Activated CD4-positive, CD25-positive, alpha-beta regulatory T cell treated with anti-CD3 and anti-CD28 coated beads, Interleukin-2, amount 50 U/mL, for 24 hours (primary cell): Measurements from ENCODE around the gene CDC42EP3.
A peak's percentile ranks its signal among the peaks of the same experiment; 100 is the strongest.

ENCODE experiments used
- ATAC-seq, 2 donors: fragments of 150-1000 bp; cut with Tn5 transposase; one replicate each; pipeline ENCODE4 v1.10.0; 2021; ENCODE audit warnings: mild to moderate bottlenecking in 1 of 2, moderate library complexity in 1 of 2

Gene CDC42EP3

DNA sequence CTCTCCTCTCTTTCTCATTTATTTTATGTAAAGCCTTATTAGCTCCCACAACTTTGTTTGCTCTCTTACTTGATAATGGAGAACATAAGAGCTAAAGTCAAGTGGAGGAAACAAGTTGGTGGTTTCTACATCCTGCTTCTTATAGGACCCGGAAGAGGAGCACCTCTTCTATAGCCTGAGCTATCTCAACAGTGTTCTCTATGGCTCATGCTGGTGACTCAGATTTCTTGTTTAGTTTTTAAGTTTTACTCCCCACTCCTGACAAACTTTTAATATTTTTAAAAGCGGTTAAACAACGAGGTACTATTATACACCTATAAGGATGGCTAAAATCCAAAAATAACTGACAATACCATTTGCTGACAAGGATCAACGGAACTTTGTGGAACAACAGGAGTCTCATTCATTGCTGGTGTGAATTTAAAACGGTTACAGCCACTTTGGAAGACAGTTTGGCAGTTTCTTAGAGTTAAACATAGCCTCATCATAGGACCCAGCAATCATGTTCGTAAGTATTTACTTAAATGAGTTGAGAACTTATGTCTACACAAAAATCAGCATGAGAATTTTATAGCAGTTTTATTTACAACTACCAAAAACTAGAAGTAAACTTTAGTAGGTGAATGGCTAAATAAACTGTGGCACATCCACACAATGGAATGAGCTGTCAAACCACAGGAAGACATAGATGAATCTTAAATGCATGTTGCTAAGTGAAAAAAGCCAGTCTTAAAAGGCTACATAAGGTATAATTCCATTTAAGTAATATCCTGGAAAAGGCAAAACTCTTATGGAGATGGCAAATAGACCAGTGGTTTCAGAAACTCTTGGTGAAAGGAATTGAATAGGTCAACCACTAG, 12.7 kb upstream of the CDC42EP3 start:
- ATAC-seq, result peak; percentile 92 to 95

DNA sequence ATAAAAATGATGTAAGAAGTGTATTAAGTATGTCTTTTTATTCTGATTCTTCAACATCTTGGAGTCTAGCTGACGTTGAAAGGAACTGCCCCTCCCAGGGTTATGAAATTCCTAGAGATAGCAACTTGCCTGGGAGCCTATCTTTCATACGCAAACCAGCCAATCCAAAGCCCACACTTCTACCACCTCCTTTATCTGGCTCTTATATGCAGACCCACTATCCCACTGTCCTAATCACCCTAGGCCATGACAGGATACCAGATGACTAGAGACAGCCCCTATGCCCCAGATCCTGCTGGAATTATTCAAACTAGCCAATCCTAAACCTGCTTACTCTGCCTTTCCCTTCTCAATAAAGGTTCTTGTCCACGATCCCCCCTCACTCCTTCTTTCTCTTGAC, 11.8 kb upstream of the CDC42EP3 start:
- no peak for ATAC-seq

- no peak for ATAC-seq
Observed at GRCh38 chr2:37682473-37682872, 11.0 kb upstream of the CDC42EP3 start.

DNA sequence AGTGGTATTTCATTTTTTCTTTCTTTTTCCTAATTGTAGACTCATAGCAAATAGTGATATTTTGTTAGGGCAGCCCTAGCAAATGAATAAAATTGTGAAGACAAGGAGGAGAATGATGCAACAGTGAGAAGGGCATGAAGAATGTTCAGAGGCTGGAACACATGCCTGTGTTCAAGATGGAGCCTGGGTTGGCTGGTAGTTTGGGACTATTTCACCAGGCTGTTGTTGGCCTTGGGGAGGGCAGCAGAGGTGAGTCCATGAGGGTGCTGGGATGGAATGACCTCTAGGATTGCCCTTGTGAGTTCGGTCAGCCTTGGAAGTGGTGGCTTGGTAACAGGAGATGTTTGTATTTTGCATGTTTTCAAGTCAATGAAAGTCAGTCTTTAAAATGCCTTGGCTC, 10.1 kb upstream of the CDC42EP3 start:
- ATAC-seq, result no peak

DNA sequence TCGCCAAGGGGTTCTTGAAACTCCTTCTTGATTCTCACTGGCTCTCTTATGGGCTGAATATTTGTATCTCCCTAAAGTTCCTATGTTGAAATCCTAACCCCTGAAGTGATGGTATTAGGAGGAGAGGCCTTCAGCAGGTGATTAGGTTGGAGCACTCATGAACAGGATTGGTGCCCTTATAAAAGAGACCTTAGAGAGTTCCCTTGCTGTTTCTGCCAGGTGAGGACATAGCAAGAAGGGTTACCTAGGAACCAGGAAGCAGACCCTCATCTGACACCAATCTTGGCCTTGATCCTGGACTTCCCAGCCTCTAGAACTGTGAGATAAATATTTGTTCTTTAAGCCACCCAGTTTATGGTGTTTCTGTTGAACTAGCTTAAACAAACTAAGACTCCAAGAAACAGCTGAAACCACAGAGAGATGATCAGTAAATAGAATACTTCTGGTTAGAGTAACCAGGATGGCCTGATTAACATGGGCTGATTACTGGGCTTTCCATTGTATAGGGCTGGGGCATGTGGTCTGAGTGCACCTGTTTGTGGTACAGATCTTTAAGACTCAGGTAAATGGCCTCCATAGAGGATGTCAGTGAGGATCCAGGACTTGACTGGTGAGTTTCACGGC, 7.7 kb upstream of the CDC42EP3 start:
- ATAC-seq, result no peak

DNA sequence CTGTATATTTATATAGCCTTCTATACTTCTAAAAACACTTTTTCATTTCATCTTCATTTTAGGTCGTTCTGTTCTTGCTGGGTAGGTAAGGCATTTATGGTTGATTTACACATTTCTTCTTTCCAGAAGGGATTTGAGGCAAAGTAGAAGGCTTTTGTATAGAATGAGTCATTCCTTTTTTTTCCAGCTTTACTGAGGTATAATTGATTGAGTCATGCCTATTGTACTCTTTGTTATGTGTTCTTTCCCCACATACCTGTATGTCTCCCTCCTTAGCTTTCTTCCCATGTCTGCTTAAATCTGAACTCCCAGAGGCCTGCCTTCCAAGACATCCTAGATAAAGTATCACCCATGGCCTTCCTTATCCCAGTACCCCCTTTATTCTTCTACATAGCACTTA, 4.8 kb upstream of the CDC42EP3 start:
- ATAC-seq, result no peak

- no peak for ATAC-seq
Observed at GRCh38 chr2:37674946-37675345, 3.5 kb upstream of the CDC42EP3 start.

DNA sequence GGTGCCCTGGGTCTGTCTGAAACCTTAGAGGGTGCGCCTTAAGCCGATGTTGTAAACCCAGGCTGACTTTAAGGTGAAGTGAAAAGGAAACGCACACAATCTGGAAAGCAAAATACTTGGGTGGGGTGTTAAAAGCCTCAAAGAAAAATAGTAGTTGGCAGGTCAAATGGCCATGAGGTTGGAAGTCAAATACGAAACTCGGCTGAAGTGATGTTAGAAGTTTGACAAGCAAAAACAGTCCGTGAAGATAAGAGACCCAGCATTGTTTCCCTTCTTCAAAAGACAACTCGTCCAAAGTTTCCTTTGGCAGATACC, 1.4 kb upstream of the CDC42EP3 start:
- no peak for ATAC-seq

GRCh38 chr2:37672104-37672869, 845 bp upstream of the CDC42EP3 start:
- peak; percentile 34 to 42 for ATAC-seq

GRCh38 chr2:37671816-37672103, 318 bp upstream of the CDC42EP3 start:
- ATAC-seq, result peak in 1 of 2 donors; percentile 5

DNA sequence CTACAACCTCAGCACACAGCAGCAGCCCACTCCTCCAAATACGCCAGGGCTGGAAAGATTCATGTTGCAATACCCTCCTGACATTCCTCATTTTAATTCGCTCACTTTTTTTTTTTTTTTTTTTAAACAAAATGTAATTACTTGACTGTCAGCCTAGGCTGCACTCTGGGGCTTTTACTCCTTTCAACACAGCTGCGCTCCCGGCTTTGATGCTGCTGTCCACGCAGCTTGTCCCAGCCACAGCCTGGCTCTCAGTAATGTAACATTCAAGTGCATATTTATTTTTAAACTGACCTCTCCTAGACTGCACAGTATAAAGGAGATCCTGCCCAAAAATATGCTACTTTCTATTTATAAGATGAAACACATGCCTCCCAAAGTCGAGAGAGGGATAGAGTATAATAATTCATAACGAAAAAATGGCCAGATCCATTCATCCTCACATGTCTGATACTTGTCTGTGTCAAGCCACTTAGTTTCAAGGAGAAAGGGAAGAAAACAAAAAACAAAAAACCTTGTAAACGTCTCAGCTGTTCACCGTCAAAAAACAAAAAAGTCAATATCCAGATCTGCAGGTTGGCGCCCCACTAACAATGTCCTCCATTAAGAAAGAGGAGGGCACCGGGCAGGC, 949 bp downstream of the CDC42EP3 start:
- ATAC-seq, result no peak

DNA sequence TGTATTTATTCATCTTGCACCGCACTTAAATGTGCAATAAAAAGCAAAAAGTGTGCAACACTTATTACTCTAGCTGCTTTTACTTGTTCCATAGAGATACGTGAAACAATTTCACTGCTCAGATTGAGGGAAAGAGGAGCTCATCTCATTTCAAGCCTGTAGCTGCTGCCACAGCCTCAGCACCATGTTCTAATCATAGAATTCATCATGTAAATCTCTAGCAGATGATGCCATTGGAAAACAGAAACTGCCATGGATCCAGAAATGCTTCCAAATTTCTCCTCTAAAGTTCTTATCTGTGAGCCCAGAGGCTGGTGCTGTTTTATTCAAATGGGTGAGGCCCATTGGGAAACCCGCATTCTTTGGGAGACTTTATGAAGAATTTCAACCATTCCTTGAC, 2.0 kb downstream of the CDC42EP3 start:
- ATAC-seq, result no peak

GRCh38 chr2:37667704-37668103, 3.7 kb downstream of the CDC42EP3 start:
- no peak for ATAC-seq

GRCh38 chr2:37666772-37667171, 4.7 kb downstream of the CDC42EP3 start:
- ATAC-seq, result no peak

GRCh38 chr2:37665604-37666362, 5.7 kb downstream of the CDC42EP3 start:
- ATAC-seq, result no peak

- ATAC-seq, result no peak
Observed at GRCh38 chr2:37665043-37665442, 6.4 kb downstream of the CDC42EP3 start.

DNA sequence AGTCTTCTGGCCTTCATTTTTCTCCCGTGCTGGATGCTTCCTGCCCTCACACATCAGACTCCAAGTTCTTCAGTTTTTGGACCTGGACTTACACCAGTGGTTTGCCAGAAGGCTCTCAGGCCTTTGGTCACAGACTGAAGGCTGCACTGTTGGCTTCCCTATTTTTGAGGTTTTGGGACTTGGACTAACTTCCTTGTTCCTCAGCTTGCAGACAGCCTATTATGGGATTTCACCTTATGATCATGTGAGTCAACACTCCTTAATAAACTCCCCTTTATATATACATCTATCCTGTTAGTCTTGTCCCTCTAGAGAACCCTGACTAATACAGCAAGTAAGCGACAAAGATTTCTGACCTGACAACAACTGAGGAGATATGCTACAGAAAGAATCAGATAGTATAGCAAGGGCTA, 7.2 kb downstream of the CDC42EP3 start:
- no peak for ATAC-seq

DNA sequence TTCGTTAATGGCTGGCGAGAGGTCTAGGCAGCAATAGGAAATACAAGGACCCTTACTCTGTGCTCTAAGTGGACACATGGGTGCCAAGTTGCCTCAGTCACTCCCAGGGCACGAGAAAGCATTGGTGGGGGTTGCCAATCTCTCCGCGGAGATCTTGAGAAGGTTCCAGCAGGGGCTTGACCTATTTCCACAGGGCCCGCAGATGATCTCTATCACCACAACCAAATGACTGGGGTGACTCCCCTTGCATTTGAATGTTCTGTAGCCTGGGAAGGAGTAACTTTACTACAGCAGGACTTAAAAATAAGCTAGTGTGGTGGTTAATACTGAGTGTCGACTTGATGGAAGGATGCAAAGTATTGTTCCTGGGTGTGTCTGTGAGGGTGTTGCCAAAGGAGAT, 8.1 kb downstream of the CDC42EP3 start:
- ATAC-seq, result no peak

DNA sequence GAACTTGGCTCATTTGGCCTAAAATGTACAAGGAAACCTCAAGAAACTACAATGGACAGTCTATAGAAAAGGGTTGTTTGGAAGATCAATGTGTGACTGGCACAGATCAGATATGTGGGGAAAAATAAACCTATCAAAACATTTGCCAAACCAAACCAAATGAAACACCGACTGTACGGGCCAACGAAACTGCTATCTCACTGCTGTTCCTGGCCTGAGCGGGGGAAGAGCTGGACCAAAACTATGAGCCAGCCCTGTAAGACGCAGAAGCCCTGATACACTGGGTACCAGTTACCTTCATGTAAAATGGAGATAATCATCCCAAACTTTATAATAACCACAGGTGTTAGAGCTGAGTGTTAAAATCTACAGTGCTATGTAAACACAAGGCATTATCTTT, 11.7 kb downstream of the CDC42EP3 start:
- ATAC-seq, result no peak

DNA sequence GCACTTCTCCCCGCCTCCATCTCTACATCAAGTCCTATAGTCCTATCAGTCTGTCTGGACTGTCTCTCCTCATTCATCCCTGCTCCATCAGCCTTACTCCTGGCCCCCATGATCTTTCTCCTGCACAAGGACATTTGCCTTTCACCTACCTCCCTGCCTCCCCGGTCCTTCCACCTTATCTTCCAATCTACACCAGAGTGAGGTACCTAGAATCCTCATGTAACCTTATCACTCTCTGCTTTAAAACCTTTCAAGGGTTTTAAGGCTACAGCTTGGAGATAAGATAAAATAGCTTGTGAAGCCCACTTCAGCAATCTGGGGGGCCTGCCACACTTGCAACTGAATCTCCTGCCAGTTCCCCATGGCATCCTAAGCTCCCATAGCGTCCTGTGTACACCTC, 12.8 kb downstream of the CDC42EP3 start:
- no peak for ATAC-seq

GRCh38 chr2:37657471-37657870, 14.0 kb downstream of the CDC42EP3 start:
- no peak for ATAC-seq

DNA sequence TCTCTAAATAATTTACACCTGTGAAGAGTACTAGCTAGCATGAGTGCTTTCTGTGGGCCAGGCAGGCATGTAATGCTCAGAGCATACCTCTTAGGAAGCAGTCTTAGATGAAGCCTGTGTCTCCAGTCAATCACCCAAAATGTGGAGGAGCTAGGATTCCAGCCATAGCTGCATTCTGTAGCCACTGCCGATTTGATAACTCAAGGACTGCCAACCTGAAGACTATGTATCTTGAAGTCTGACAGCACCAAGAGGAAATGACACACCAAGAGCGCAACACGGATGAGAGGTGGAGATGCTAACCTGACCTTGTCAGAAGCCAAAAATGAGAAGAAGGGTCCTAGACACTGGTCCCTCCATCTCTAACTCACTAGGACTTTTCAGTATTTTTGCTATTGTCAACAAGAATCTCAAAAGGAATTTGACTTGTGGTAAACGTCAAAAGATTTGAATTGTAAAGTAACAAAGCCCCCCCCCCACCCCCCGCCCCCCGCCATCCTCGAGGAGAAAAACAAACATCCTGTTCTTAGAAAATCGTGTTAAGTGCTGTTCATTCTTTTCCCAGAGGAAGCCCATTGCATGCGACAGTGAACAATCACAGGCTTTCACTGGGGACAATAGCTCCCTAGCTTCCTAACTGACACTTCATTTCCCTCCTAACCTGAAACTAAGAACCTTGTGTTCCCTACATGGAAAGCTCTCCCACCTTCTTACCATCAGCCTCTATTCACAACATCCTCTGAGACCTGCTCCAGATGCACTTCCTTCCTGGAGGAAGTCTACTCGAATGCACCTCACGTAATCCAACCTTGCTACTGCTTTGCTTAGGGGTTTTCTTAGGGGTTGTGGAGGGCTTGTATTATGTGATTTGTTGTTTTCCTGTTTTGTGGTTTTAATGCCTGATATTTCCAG, 14.7 kb downstream of the CDC42EP3 start:
- ATAC-seq, result peak in 1 of 2 donors; percentile 19
